ENCODE data around the gene FAM83G.

- no peak for TF ChIP-seq ZFP3 (CRISPR knock-in tag; IDR thresholded peaks at IDR 0.05)
- TF ChIP-seq, protein P1, sequence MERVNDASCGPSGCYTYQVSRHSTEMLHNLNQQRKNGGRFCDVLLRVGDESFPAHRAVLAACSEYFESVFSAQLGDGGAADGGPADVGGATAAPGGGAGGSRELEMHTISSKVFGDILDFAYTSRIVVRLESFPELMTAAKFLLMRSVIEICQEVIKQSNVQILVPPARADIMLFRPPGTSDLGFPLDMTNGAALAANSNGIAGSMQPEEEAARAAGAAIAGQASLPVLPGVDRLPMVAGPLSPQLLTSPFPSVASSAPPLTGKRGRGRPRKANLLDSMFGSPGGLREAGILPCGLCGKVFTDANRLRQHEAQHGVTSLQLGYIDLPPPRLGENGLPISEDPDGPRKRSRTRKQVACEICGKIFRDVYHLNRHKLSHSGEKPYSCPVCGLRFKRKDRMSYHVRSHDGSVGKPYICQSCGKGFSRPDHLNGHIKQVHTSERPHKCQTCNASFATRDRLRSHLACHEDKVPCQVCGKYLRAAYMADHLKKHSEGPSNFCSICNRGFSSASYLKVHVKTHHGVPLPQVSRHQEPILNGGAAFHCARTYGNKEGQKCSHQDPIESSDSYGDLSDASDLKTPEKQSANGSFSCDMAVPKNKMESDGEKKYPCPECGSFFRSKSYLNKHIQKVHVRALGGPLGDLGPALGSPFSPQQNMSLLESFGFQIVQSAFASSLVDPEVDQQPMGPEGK (CRISPR knock-in tag; IDR thresholded peaks at IDR 0.05; ENCODE audit: borderline replicate concordance): no peak
Measured at GRCh38 chr17:18966831-18967624, 37.5 kb downstream of the FAM83G start.

Measured in SK-N-SH treated with all-trans-retinoic acid at 6 μM for 48 hours (cell line).